K562 (cell line): ENCODE measurements around the gene MARCHF9. TPM values are rescaled to one million over a fixed set of nuclear protein-coding genes. Genes with fewer than 3 reads are reported as not detected.

Experiments
- ATF1 ChIP-seq, 2 experiments: fragments of 450-650 bp in 1 of 2; IDR thresholded peaks; 2 replicates each; pipeline ENCODE4 v1.6.1; 2016; ENCODE audit warnings: missing compliant biosample characterization in 1 of 2, missing genetic modification characterization in 1 of 2
- BHLHE40 ChIP-seq: IDR thresholded peaks from 2 replicates; pipeline ENCODE4 v1.6.1; 2011; ENCODE audit warnings: low read length, improper control_type of control experiment
- COPS2 ChIP-seq: fragments of 450-650 bp; conservative IDR thresholded peaks from 2 replicates; pipeline ENCODE4 v1.6.1; 2016; ENCODE audit warnings: mild to moderate bottlenecking, moderate library complexity
- ESRRA ChIP-seq: fragments of 450-650 bp; IDR thresholded peaks from 2 replicates; pipeline ENCODE4 v1.6.1; 2014; ENCODE audit warnings: low read depth, mild to moderate bottlenecking, moderate library complexity, borderline replicate concordance
- ETV1 ChIP-seq: fragments of 450-650 bp; conservative IDR thresholded peaks from 2 replicates; pipeline ENCODE4 v1.6.1; 2016; ENCODE audit warnings: missing genetic modification characterization, control low read depth, low read depth, missing compliant biosample characterization
- FOXP1 ChIP-seq: sonication (generic); formaldehyde crosslinking; IDR thresholded peaks from 2 replicates; pipeline ENCODE4 v1.8.0; 2022; ENCODE audit warnings: mild to moderate bottlenecking, missing genetic modification reagents
- KLF13 ChIP-seq: fragments of 450-650 bp; IDR thresholded peaks from 2 replicates; pipeline ENCODE4 v1.6.1; 2016; ENCODE audit warnings: missing genetic modification characterization, low read depth, mild to moderate bottlenecking, missing compliant biosample characterization, moderate library complexity, borderline replicate concordance
- OTX1 ChIP-seq: fragments of 450-650 bp; formaldehyde crosslinking; IDR thresholded peaks from 2 replicates; pipeline ENCODE4 v1.4.0; 2022; ENCODE audit warnings: mild to moderate bottlenecking
- POLR2AphosphoS2 ChIP-seq: IDR thresholded peaks from 2 replicates; pipeline ENCODE4 v1.6.1; 2012; ENCODE audit warnings: low read length, improper control_type of control experiment
- POLR3G ChIP-seq: IDR thresholded peaks from 2 replicates; pipeline ENCODE4 v1.6.1; 2011; ENCODE audit not compliant: insufficient read length, insufficient replicate concordance; ENCODE audit errors: extremely low read depth
- RCOR1 ChIP-seq, 2 experiments: IDR thresholded peaks; 2 replicates each; pipeline ENCODE4 v1.6.1; 2012; ENCODE audit warnings: low read depth in 2 of 2, low read length in 2 of 2, borderline replicate concordance in 1 of 2, improper control_type of control experiment in 1 of 2
- RFX5 ChIP-seq: IDR thresholded peaks from 2 replicates; pipeline ENCODE4 v1.6.1; 2011; ENCODE audit warnings: low read depth, mild to moderate bottlenecking, improper control_type of control experiment, low read length
- SIRT6 ChIP-seq: IDR thresholded peaks from one replicate; pipeline ENCODE4 v1.6.1; 2012; ENCODE audit warnings: low read depth, mild to moderate bottlenecking, control low read depth, inconsistent platforms, low read length, moderate library complexity
- ZBTB17 ChIP-seq: fragments of 450-650 bp; formaldehyde crosslinking; IDR thresholded peaks from 2 replicates; pipeline ENCODE4 v1.4.0; 2020; ENCODE audit warnings: mild to moderate bottlenecking
- ZEB2 ChIP-seq: fragments of 450-650 bp; IDR thresholded peaks from 2 replicates; pipeline ENCODE4 v1.6.1; 2016
- ZNF197 ChIP-seq: fragments of 200-800 bp; sonication (Bioruptor generic); IDR thresholded peaks from 2 replicates; pipeline ENCODE4 v1.6.1; 2016; ENCODE audit warnings: low read depth, missing genetic modification characterization, missing compliant biosample characterization
- ZNF57 ChIP-seq: fragments of 450-650 bp; formaldehyde crosslinking; IDR thresholded peaks from 2 replicates; pipeline ENCODE4 v1.4.0; 2020; ENCODE audit warnings: mild to moderate bottlenecking, moderate library complexity
- polyA plus RNA-seq, 8 experiments: library from polyadenylated mRNA; depleted of rRNA in 4 of 8; stranded (reverse) in 5 of 8; unstranded in 3 of 8; fragments of >200 nt; fragmentation: Nextera tagmentation in 2 of 8; fragmentation: Illumina TruSeq in 1 of 8; extraction: Ambion mirVana in 2 of 8; extraction: Trizol in 1 of 8; gene quantifications; 2 replicates each; pipeline versions ENCODE4 v1.2.1 to v1.2.3, GENCODE V29; 2011 to 2014; ENCODE audit warnings: inconsistent platforms in 1 of 8, missing spikeins in 1 of 8
- total RNA-seq, 7 experiments: library from RNA; depleted of rRNA in 6 of 7; stranded (reverse); fragments of >200 nt in 6 of 7; fragmentation: Illumina TruSeq in 2 of 7; extraction: Trizol in 2 of 7; gene quantifications; 2 replicates each; pipeline versions ENCODE4 v1.2.1 to v1.2.3, GENCODE V29; 2011 to 2021; ENCODE audit warnings: low replicate concordance in 1 of 7
- TF ChIP-seq, protein P1 (sequence below): IDR thresholded peaks from 3 replicates; pipeline ENCODE4 v1.6.1; 2011; ENCODE audit warnings: borderline replicate concordance, mild to moderate bottlenecking; ENCODE audit not compliant: insufficient read length, insufficient read depth
- TF ChIP-seq, protein P2 (sequence below): fragments of 450-650 bp; conservative IDR thresholded peaks from 2 replicates; pipeline ENCODE4 v1.6.1; 2016; ENCODE audit warnings: missing genetic modification characterization, low read depth, mild to moderate bottlenecking, control low read depth, missing compliant biosample characterization
- TF ChIP-seq, protein P3 (sequence below): fragments of 450-650 bp; IDR thresholded peaks from 2 replicates; pipeline ENCODE4 v1.7.0; 2016; ENCODE audit warnings: borderline replicate concordance
- TF ChIP-seq, protein P4 (sequence below), 3 experiments: IDR thresholded peaks in 2 of 3; conservative IDR thresholded peaks in 1 of 3; 2 replicates each; pipeline ENCODE4 v1.5.1; 2011 to 2012; ENCODE audit warnings: low read length in 3 of 3, mild to moderate bottlenecking in 3 of 3, control low read depth in 2 of 3, improper control_type of control experiment in 1 of 3, inconsistent platforms in 1 of 3, low read depth in 1 of 3, mixed read lengths in 1 of 3, moderate library complexity in 1 of 3; ENCODE audit not compliant: insufficient read depth in 2 of 3

The MARCHF9 gene
- total and polyA plus RNA-seq, 9 of the 15 experiments (the other 6 are each of a cell fraction or from before 2014, with no cell fraction given), result 0.80 to 12.4 (median 6.2) TPM

DNA sequence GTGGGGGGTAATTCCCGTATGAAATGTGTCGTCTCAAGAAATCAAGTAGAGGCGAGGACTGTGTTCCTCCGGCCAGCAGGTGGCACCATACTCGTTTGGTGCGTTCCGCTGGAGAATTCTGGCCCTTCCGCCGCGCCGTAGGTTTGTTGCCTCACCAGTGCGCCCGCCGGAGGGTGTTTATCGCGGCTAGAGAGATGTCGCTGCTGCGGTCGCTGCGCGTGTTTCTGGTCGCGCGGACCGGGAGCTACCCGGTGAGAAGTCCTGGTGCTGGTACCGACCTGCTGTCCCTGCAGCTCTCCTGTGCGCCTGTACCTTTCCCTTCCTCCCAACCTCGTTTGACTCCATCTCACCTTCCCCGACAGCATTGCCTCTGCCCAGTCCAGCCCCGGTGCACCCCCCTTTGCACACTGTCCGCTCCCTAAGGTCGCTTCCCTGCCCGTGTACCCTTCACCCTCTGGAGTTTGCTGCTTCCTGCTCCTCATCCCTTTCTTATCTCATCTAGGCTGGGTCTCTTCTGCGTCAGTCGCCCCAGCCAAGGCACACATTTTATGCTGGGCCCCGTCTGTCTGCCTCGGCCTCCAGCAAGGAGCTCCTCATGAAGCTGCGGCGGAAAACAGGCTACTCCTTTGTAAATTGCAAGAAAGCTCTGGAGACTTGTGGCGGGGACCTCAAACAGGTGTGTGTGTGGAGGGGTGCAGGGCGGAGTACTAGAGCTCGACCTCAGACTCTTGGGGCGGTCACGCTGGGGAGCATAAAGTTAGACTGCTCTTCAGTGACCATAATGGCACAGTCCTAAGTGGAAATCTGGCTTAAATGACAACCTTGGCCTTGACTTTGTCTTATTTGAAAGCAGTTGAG, 27.9 kb downstream of the MARCHF9 start, which contains the start of gene TSFM (continued):
- TF ChIP-seq ATF1 (CRISPR knock-in tag; IDR thresholded peaks at IDR 0.05) (peak; percentile 59), ATF1 (tag; IDR thresholded peaks at IDR 0.05) (peak; percentile 95), KLF13 (no peak), RCOR1 (IDR thresholded peaks at IDR 0.05; ENCODE audit: borderline replicate concordance in 1 of 2, low read depth in 2 of 2, low read length in 2 of 2) (peak in 1 of 2 experiments; percentile 60; a peak in 1 of 4 replicates), ZBTB17 (CRISPR knock-in tag) (no peak), ESRRA (peak; percentile 89), FOXP1 (CRISPR knock-in tag) (peak; percentile 90; the same call in 1 of the 2 replicates), OTX1 (CRISPR knock-in tag) (no peak), BHLHE40 (0 out of 2 replicates have a peak, but pooled peaks have one; percentile 36), POLR2AphosphoS2 (peak; percentile 86), COPS2 (no peak), ZNF57 (CRISPR knock-in tag) (no peak), ZEB2 (no peak), ETV1 (tag) (peak; percentile 65), RFX5 (no peak), SIRT6 (peak; percentile 81), POLR3G (no peak), ZNF197 (CRISPR knock-in tag) (no peak)
- TF ChIP-seq, protein P1, sequence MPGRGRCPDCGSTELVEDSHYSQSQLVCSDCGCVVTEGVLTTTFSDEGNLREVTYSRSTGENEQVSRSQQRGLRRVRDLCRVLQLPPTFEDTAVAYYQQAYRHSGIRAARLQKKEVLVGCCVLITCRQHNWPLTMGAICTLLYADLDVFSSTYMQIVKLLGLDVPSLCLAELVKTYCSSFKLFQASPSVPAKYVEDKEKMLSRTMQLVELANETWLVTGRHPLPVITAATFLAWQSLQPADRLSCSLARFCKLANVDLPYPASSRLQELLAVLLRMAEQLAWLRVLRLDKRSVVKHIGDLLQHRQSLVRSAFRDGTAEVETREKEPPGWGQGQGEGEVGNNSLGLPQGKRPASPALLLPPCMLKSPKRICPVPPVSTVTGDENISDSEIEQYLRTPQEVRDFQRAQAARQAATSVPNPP, result no peak
- TF ChIP-seq, protein P2, sequence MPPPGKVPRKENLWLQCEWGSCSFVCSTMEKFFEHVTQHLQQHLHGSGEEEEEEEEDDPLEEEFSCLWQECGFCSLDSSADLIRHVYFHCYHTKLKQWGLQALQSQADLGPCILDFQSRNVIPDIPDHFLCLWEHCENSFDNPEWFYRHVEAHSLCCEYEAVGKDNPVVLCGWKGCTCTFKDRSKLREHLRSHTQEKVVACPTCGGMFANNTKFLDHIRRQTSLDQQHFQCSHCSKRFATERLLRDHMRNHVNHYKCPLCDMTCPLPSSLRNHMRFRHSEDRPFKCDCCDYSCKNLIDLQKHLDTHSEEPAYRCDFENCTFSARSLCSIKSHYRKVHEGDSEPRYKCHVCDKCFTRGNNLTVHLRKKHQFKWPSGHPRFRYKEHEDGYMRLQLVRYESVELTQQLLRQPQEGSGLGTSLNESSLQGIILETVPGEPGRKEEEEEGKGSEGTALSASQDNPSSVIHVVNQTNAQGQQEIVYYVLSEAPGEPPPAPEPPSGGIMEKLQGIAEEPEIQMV (tag), result no peak
- TF ChIP-seq, protein P3, sequence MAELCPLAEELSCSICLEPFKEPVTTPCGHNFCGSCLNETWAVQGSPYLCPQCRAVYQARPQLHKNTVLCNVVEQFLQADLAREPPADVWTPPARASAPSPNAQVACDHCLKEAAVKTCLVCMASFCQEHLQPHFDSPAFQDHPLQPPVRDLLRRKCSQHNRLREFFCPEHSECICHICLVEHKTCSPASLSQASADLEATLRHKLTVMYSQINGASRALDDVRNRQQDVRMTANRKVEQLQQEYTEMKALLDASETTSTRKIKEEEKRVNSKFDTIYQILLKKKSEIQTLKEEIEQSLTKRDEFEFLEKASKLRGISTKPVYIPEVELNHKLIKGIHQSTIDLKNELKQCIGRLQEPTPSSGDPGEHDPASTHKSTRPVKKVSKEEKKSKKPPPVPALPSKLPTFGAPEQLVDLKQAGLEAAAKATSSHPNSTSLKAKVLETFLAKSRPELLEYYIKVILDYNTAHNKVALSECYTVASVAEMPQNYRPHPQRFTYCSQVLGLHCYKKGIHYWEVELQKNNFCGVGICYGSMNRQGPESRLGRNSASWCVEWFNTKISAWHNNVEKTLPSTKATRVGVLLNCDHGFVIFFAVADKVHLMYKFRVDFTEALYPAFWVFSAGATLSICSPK, result 0 out of 2 replicates have a peak, but pooled peaks have one; percentile 18
- TF ChIP-seq, protein P4, sequence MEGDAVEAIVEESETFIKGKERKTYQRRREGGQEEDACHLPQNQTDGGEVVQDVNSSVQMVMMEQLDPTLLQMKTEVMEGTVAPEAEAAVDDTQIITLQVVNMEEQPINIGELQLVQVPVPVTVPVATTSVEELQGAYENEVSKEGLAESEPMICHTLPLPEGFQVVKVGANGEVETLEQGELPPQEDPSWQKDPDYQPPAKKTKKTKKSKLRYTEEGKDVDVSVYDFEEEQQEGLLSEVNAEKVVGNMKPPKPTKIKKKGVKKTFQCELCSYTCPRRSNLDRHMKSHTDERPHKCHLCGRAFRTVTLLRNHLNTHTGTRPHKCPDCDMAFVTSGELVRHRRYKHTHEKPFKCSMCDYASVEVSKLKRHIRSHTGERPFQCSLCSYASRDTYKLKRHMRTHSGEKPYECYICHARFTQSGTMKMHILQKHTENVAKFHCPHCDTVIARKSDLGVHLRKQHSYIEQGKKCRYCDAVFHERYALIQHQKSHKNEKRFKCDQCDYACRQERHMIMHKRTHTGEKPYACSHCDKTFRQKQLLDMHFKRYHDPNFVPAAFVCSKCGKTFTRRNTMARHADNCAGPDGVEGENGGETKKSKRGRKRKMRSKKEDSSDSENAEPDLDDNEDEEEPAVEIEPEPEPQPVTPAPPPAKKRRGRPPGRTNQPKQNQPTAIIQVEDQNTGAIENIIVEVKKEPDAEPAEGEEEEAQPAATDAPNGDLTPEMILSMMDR (IDR thresholded peaks at IDR 0.05 in 2 of 3, conservative IDR thresholded peaks at IDR 0.05 in 1 of 3; ENCODE audit: insufficient read depth in 2 of 3, low read depth in 1 of 3, low read length in 3 of 3), result peak; percentile 91 to 97 (median 96)
